ENCODE results near the gene PIGU.

DNA sequence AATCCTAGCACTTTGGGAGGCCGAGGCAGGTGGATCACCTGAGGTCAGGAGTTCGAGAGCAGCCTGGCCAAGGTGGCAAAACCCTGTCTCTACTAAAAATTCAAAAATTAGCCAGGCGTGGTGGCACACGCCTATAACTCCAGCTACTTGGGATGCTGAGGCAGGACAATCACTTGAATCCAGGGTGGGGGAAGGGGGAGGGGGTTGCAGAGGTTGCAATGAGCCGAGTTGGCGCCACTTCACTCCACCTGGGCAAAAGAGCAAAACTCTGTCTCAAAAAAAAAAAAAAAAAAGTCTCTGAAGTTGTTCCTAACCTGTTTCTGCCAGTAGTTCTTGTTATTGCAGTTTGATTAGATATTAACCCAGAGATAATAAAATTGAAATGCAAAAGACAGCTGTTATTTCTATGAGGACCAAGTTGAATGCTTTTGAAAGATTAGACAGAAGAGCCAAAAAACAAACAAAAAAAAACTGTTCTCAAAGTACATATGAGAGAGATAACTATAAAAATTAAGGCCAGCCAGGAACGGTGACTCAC is 22.6 kb downstream of the PIGU start:
- TF ChIP-seq, protein P1, sequence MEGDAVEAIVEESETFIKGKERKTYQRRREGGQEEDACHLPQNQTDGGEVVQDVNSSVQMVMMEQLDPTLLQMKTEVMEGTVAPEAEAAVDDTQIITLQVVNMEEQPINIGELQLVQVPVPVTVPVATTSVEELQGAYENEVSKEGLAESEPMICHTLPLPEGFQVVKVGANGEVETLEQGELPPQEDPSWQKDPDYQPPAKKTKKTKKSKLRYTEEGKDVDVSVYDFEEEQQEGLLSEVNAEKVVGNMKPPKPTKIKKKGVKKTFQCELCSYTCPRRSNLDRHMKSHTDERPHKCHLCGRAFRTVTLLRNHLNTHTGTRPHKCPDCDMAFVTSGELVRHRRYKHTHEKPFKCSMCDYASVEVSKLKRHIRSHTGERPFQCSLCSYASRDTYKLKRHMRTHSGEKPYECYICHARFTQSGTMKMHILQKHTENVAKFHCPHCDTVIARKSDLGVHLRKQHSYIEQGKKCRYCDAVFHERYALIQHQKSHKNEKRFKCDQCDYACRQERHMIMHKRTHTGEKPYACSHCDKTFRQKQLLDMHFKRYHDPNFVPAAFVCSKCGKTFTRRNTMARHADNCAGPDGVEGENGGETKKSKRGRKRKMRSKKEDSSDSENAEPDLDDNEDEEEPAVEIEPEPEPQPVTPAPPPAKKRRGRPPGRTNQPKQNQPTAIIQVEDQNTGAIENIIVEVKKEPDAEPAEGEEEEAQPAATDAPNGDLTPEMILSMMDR (conservative IDR thresholded peaks at IDR 0.05 in 1 of 2, IDR thresholded peaks at IDR 0.05 in 1 of 2; ENCODE audit: low read depth in 1 of 2, low read length in 2 of 2): no peak
- TF ChIP-seq EZH2 (IDR thresholded peaks at IDR 0.05; ENCODE audit: low read length, missing control alignments): no peak
